Stomach (tissue), 9 donors: ENCODE measurements around the gene EML3. TPM values are rescaled to one million over a fixed set of nuclear protein-coding genes. Genes with fewer than 3 reads are reported as not detected.
"Not testable (repeated sequence)": the region's sequence is repeated elsewhere in the genome, so short reads cannot be mapped to it uniquely, and the experiment has no call there.

Source experiments
- DNase-seq, 2 donors: peaks; one replicate each; pipeline versions ENCODE4 v3.0.0 to v3.0.0-alpha.2; 2013 to 2019
- H3K27ac ChIP-seq, 5 donors: fragments of 200-600 bp in 4 of 5; sonication (generic) in 4 of 5; one replicate each; pipeline ENCODE4 v1.5.1; 2013 to 2019; ENCODE audit warnings: mild to moderate bottlenecking in 1 of 5, moderate library complexity in 1 of 5
- H3K27me3 ChIP-seq, 3 donors: fragments of 200-600 bp; sonication (generic); one replicate each; pipeline ENCODE4 v1.5.1; 2017 to 2019; ENCODE audit warnings: mixed run types in 1 of 3
- H3K36me3 ChIP-seq, 4 donors: fragments of 200-600 bp; sonication (generic); 1 replicate in 3 of 4; 2 replicates in 1 of 4; pipeline ENCODE4 v1.5.1; 2016 to 2019
- H3K4me1 ChIP-seq, 4 donors: fragments of 200-600 bp; sonication (generic); one replicate each; pipeline ENCODE4 v1.5.1; 2016 to 2019
- H3K4me3 ChIP-seq, 4 donors: fragments of 200-600 bp; sonication (generic) in 3 of 4; one replicate each; pipeline ENCODE4 v1.5.1; 2016 to 2019; ENCODE audit warnings: mild to moderate bottlenecking in 1 of 4
- H3K9me3 ChIP-seq, 4 donors: fragments of 200-600 bp; sonication (generic); one replicate each; pipeline ENCODE4 v1.5.1; 2016 to 2019
- CTCF ChIP-seq, 7 experiments: fragments of 450-650 bp in 4 of 7; fragments of 200-600 bp in 3 of 7; sonication (generic) in 3 of 7; IDR thresholded peaks; one replicate each; pipeline ENCODE4 v1.5.1; 2016 to 2019; ENCODE audit warnings: antibody characterized with exemption in 7 of 7, control low read depth in 2 of 7, mild to moderate bottlenecking in 1 of 7
- EP300 ChIP-seq: sonication (generic); formaldehyde crosslinking; IDR thresholded peaks from one replicate; pipeline ENCODE4 v1.6.1; 2017; ENCODE audit warnings: antibody characterized with exemption
- POLR2A ChIP-seq, 4 donors: fragments of 450-650 bp; IDR thresholded peaks; one replicate each; pipeline ENCODE4 v1.6.1; 2016; ENCODE audit warnings: antibody characterized with exemption in 4 of 4, control low read depth in 2 of 4, mild to moderate bottlenecking in 1 of 4, moderate library complexity in 1 of 4
- POLR2AphosphoS5 ChIP-seq, 3 donors: sonication (generic); formaldehyde crosslinking; IDR thresholded peaks; one replicate each; pipeline ENCODE4 v1.6.1; 2016; ENCODE audit warnings: antibody characterized with exemption in 3 of 3
- WGBS, 5 donors: extraction: QIAGEN DNeasy Blood & Tissue Kit in 3 of 5; methylation state at CpG; one replicate each; pipeline versions ENCODE4 v1.1.5 to v1.1.7; 2013 to 2018; 5-methylcytosine and 5-hydroxymethylcytosine counted together
- intact Hi-C: fragments of 100-400 bp; cut with DNase I; formaldehyde crosslinking; loops from one replicate; pipeline ENCODE4 v1.15.1; 2023; ENCODE audit warnings: low total_unique reads
- polyA plus RNA-seq, 3 donors: library from polyadenylated mRNA; stranded (reverse); fragments of 200-250 nt; gene quantifications; one replicate each; pipeline ENCODE4 v1.2.3, GENCODE V29; 2013
- total RNA-seq, 5 donors: library from RNA; depleted of rRNA; stranded (reverse); fragments of >200 nt; gene quantifications; one replicate each; pipeline versions ENCODE4 v1.1.0 to v1.2.3, GENCODE V29; 2014 to 2016
- donor health status: healthy with polysubstance abuse.
- donor health status: Bipolar disorder and iron deficiency.
- donor health status: healthy.

Gene EML3
- total and polyA plus RNA-seq, 8 donors: 24.4 to 112 (median 68.6) TPM

DNA sequence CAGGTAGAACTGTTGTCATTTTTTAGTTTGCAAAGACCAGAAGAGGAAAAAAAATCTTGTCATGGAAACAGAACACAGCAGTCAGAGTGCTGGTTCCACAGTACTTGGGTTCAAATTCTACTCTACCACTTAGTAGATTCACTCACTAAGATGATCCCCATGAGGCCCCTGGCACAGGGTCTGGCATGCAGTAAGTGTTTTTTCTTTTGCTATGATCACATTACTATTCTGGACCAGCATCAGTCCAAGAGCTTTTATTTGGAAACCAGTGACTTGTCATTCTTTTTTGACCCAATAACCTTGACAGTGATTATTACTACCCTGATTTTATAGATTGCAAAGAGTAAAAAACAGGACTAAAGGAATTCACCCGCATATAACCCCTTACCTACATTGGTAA is 43.0 kb downstream of the EML3 start:
- H3K9me3 ChIP-seq: no peaks in the 10 kb centered on the region
- H3K27me3 ChIP-seq: no peaks in the 10 kb centered on the region
- WGBS, 5 donors: 50 to 73% (median 60%) methylated on average over 1 of the region's 1 CpG
- no peak overlapping the region for H3K4me3 ChIP-seq
- intact Hi-C loops: no loop called here
- H3K36me3 ChIP-seq: peaks cover 65 to 79% (median 79%) of the 10 kb centered on the region in 4 donors
- no peak for DNase-seq
- no peak for TF ChIP-seq CTCF (IDR thresholded peaks at IDR 0.05)
- no peak for TF ChIP-seq POLR2A (IDR thresholded peaks at IDR 0.05)
- TF ChIP-seq EP300: no peak
- TF ChIP-seq POLR2AphosphoS5 (IDR thresholded peaks at IDR 0.05): no peak
- peak overlapping the region in 1 of 5 donors; percentile 15 for H3K27ac ChIP-seq
- H3K4me1 ChIP-seq: peaks cover 10 to 71% (median 52%) of the 10 kb centered on the region in 4 donors

GRCh38 chr11:62567018-62567633 is 45.4 kb downstream of the EML3 start:
- Histone ChIP-seq H3K9me3 (no peaks in the 10 kb centered on the region), H3K27me3 (no peaks in the 10 kb centered on the region), H3K4me1 (peaks cover 4 to 77% (median 38%) of the 10 kb centered on the region in 4 donors), H3K36me3 (peaks cover 83 to 100% (median 98%) of the 10 kb centered on the region in 4 donors), H3K4me3 (no peak overlapping the region), H3K27ac (peak overlapping the region in 2 of 5 donors; percentile 1 to 4)
- no peak for TF ChIP-seq CTCF (IDR thresholded peaks at IDR 0.05)
- TF ChIP-seq POLR2AphosphoS5 (IDR thresholded peaks at IDR 0.05): no peak
- no peak for DNase-seq
- 59 to 84% (median 68%) methylated on average over 8 of the region's 8 CpGs for WGBS, 5 donors
- intact Hi-C loops: no loop called here

GRCh38 chr11:62566247-62566646 is 46.3 kb downstream of the EML3 start:
- Histone ChIP-seq H3K4me1 (peaks cover 6 to 76% (median 36%) of the 10 kb centered on the region in 4 donors), H3K36me3 (peaks cover 74 to 97% (median 95%) of the 10 kb centered on the region in 4 donors), H3K27me3 (no peaks in the 10 kb centered on the region), H3K27ac (peak overlapping the region in 2 of 5 donors; percentile 26), H3K4me3 (no peak overlapping the region), H3K9me3 (no peaks in the 10 kb centered on the region)
- 51 to 75% (median 54%) methylated on average over 8 of the region's 8 CpGs for whole genome bisulfite sequencing, 5 donors
- intact Hi-C loops: no loop called here
- no peak for DNase-seq
- no peak for TF ChIP-seq POLR2AphosphoS5 (IDR thresholded peaks at IDR 0.05)
- TF ChIP-seq POLR2A (IDR thresholded peaks at IDR 0.05): no peak
- no peak for TF ChIP-seq CTCF (IDR thresholded peaks at IDR 0.05)
- TF ChIP-seq EP300: no peak

DNA sequence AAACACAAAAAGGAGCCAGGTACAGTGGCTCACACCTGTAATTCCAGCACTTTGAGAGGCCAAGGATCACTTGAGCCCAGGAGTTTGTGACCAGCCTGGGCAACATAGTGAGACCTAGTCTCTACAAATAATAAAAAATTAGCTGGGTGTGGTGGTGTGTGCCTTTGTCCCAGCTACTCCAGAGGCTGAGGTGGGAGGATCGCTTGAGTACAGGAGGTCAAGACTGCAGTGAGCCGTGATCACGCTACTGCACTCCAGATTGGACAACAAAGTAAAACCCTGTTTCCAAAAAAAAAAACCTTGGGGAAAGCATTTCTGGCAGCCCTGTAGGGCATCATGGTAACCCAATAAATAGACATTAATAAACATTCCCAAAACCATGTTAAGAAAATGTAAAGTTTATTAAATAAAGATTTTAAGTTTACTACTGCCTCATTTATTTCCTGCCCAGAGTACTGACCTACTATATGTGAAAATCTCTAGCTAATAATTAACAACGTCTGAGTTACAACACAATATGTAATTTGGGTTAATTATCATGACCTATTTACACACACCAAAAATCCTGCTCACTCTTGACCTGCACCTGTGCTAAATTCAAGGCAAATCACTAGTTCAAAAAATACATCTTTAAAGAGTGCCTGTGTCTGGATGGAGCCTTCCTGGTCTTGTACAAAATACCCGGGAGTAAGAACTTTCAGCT is 47.3 kb downstream of the EML3 start:
- Histone ChIP-seq H3K4me3 (no peak overlapping the region), H3K36me3 (peaks cover 68 to 89% (median 86%) of the 10 kb centered on the region in 4 donors), H3K27ac (peak overlapping the region in 4 of 5 donors; percentile 26 to 49 (median 28)), H3K9me3 (no peaks in the 10 kb centered on the region), H3K27me3 (no peaks in the 10 kb centered on the region), H3K4me1 (peaks cover 16 to 76% (median 44%) of the 10 kb centered on the region in 4 donors)
- TF ChIP-seq POLR2AphosphoS5 (IDR thresholded peaks at IDR 0.05): no peak
- TF ChIP-seq POLR2A (IDR thresholded peaks at IDR 0.05): no peak
- TF ChIP-seq EP300: no peak
- no peak for TF ChIP-seq CTCF (IDR thresholded peaks at IDR 0.05)
- intact Hi-C loops: no loop called here
- 27 to 58% (median 49%) methylated on average over 5 of the region's 5 CpGs for WGBS, 5 donors
- DNase-seq: no peak

DNA sequence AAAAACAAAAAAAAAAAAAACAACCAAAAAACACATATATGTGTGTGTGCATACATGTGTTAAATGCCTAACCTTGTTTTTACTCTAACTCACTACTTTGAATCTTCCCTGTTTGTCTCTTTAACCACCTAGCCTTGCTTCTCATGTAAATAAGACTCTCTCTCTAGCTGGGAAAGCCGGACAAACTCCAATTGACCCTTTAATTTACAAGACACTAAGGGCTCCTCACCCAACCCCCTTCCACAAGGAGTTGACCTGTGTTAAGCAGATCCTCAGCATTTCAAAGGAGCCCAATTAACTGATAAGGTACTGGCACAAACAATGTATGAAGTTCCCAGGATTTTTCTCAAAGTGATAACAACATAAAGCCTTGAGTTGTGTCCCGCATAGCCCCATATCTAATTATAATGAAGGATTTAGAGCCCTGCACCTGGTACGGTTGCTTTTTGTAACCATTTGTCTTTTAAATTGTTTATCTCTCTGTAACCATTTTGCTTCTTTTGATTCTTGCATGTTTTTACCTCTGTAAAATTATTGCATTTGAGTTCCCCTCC is 50.8 kb downstream of the EML3 start:
- H3K27me3 ChIP-seq, DNase-seq, intact Hi-C loops, H3K9me3 ChIP-seq, H3K4me3 ChIP-seq: not testable (repeated sequence)
- Histone ChIP-seq H3K27ac (peak overlapping the region in 4 of 5 donors; percentile 81 to 97 (median 95)), H3K36me3 (peaks cover 60 to 78% (median 75%) of the 10 kb centered on the region in 4 donors), H3K4me1 (peaks cover 31 to 86% (median 55%) of the 10 kb centered on the region in 4 donors)
- WGBS, 5 donors: 40 to 58% (median 49%) methylated on average over 3 of the region's 3 CpGs
